Vagina (tissue), 2 donors: ENCODE results near the gene GRK5.
"Not testable (repeated sequence)": the region's sequence is repeated elsewhere in the genome, so short reads cannot be mapped to it uniquely, and the experiment has no call there.

Experiments
- CTCF ChIP-seq, 3 experiments: fragments of 450-650 bp in 2 of 3; fragments of 200-600 bp in 1 of 3; sonication (generic) in 1 of 3; IDR thresholded peaks; one replicate each; pipeline ENCODE4 v1.5.1; 2017 to 2019; ENCODE audit warnings: antibody characterized with exemption in 3 of 3, mild to moderate bottlenecking in 2 of 3, moderate library complexity in 2 of 3
- POLR2A ChIP-seq, 2 donors: fragments of 450-650 bp; IDR thresholded peaks; one replicate each; pipeline ENCODE4 v1.6.1; 2017; ENCODE audit warnings: antibody characterized with exemption in 2 of 2, mild to moderate bottlenecking in 2 of 2, moderate library complexity in 2 of 2
- POLR2AphosphoS5 ChIP-seq, 2 donors: sonication (generic); formaldehyde crosslinking; IDR thresholded peaks; one replicate each; pipeline ENCODE4 v1.9.0; 2017; ENCODE audit warnings: antibody characterized with exemption in 2 of 2, mild to moderate bottlenecking in 2 of 2, low read depth in 1 of 2; ENCODE audit not compliant: insufficient read depth in 1 of 2

DNA sequence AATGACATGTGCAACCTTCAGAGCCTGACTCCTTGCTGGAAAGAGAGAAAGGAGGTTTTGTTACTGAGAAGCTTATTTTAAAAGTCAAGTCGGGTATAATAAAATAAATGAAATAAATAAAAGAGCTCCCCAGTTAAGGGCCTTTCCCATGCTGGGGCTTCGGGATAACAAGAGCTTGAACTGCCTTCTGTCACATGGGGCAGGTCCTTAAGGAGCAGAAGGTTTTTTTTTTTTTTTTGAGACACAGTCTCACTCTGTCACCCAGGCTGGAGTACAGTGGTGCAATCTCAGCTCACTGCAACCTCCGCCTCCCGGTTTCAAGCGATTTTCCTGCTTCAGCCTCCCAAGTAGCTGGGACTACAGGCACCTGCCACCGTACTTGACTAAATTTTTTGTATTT, 31.6 kb downstream of the GRK5 start:
- not testable (repeated sequence) for TF ChIP-seq POLR2A (IDR thresholded peaks at IDR 0.05); CTCF (IDR thresholded peaks at IDR 0.05); POLR2AphosphoS5 (IDR thresholded peaks at IDR 0.05; ENCODE audit: insufficient read depth in 1 of 2, low read depth in 1 of 2)
